Heart left ventricle (tissue), 13 donors: Measurements from ENCODE around the gene IPO7.

Source experiments
- CTCF ChIP-seq, 12 donors: fragments of 200-600 bp; sonication (generic) in 4 of 12; IDR thresholded peaks; one replicate each; pipeline versions ENCODE4 v1.5.0 to v1.8.0; 2018 to 2022; ENCODE audit warnings: antibody characterized with exemption in 12 of 12, mild to moderate bottlenecking in 5 of 12
- POLR2A ChIP-seq, 2 donors: fragments of 450-650 bp; IDR thresholded peaks; one replicate each; pipeline ENCODE4 v1.6.1; 2017; ENCODE audit warnings: antibody characterized with exemption in 2 of 2, mild to moderate bottlenecking in 2 of 2, moderate library complexity in 2 of 2
- donor health status: ischemic (EF 13 %, LVEDD 7.1; RV severe dilation, severe dysfunction).
- donor health status: DM: no; HTN: yes; CAD: no.
- donor health status: DM: no; HTN: no; CAD: no.
- donor health status: ischemic (EF 25% LVEDD 6.9; RV normal size, moderate dysfunction).
- donor health status: ischemic (EF 25% LVEDD 5.7; RV mildly dilated, moderate dysfunction).
- donor health status: ischemic (EF 35%, LVEDD 5.7; RV mildly dilated, moderate dysfunction).
- donor health status: nonischemic (EF 11% LVEDD 7.7; RV severe dilation, severe dysfunction).
- donor health status: DM: yes; HTN: yes; CAD: no.
- donor health status: PGD.
- donor health status: ischemic (EF 29% LVEDD 5.4; RV normal size, mild dysfunction).
- donor health status: nonischemic (EF 23%, LVEDD 6.1; RV moderate dilation, normal function).

GRCh38 chr11:9494316-9494715 is 109.9 kb downstream of the IPO7 start:
- no peak for TF ChIP-seq CTCF (IDR thresholded peaks at IDR 0.05)
- TF ChIP-seq POLR2A (IDR thresholded peaks at IDR 0.05): no peak
